ENCODE measurements around the gene TNFRSF21.

Gene TNFRSF21

GRCh38 chr6:47352966-47353365 is 43.3 kb upstream of the TNFRSF21 start:
- TF ChIP-seq MAX (IDR thresholded peaks at IDR 0.05; ENCODE audit: low read depth, low read length) = no peak
- TF ChIP-seq CTCF (IDR thresholded peaks at IDR 0.05; ENCODE audit: low read depth, low read length) = no peak
- TF ChIP-seq POLR2A (IDR thresholded peaks at IDR 0.05; ENCODE audit: extremely low read depth, insufficient read length) = no peak
- no peak for TF ChIP-seq MYC (IDR thresholded peaks at IDR 0.05; ENCODE audit: low read depth, low read length)
- DNase-seq (ENCODE audit: low read depth) = no peak
- H3K4me3 ChIP-seq (ENCODE audit: low read depth, low read length) = no peak overlapping the region

GRCh38 chr6:47352194-47352920 is 42.7 kb upstream of the TNFRSF21 start:
- H3K4me3 ChIP-seq (ENCODE audit: low read depth, low read length) = no peak overlapping the region
- TF ChIP-seq CTCF (IDR thresholded peaks at IDR 0.05; ENCODE audit: low read depth, low read length) = no peak
- TF ChIP-seq MYC (IDR thresholded peaks at IDR 0.05; ENCODE audit: low read depth, low read length) = no peak
- no peak for TF ChIP-seq POLR2A (IDR thresholded peaks at IDR 0.05; ENCODE audit: extremely low read depth, insufficient read length)
- TF ChIP-seq MAX (IDR thresholded peaks at IDR 0.05; ENCODE audit: low read depth, low read length) = no peak
- no peak for DNase-seq (ENCODE audit: low read depth)

- H3K4me3 ChIP-seq (ENCODE audit: low read depth, low read length) = no peak overlapping the region
- DNase-seq (ENCODE audit: low read depth) = no peak
- TF ChIP-seq MYC (IDR thresholded peaks at IDR 0.05; ENCODE audit: low read depth, low read length) (no peak), CTCF (IDR thresholded peaks at IDR 0.05; ENCODE audit: low read depth, low read length) (no peak), POLR2A (IDR thresholded peaks at IDR 0.05; ENCODE audit: extremely low read depth, insufficient read length) (no peak)
Observed at GRCh38 chr6:47351621-47352020, 41.9 kb upstream of the TNFRSF21 start.

GRCh38 chr6:47349931-47350330 is 40.2 kb upstream of the TNFRSF21 start:
- TF ChIP-seq POLR2A (IDR thresholded peaks at IDR 0.05; ENCODE audit: extremely low read depth, insufficient read length) = no peak
- TF ChIP-seq MYC (IDR thresholded peaks at IDR 0.05; ENCODE audit: low read depth, low read length) = no peak
- TF ChIP-seq CTCF (IDR thresholded peaks at IDR 0.05; ENCODE audit: low read depth, low read length) = no peak
- no peak for TF ChIP-seq MAX (IDR thresholded peaks at IDR 0.05; ENCODE audit: low read depth, low read length)
- no peak for DNase-seq (ENCODE audit: low read depth)
- no peak overlapping the region for H3K4me3 ChIP-seq (ENCODE audit: low read depth, low read length)

GRCh38 chr6:47348316-47348863 is 38.7 kb upstream of the TNFRSF21 start:
- no peak overlapping the region for H3K4me3 ChIP-seq (ENCODE audit: low read depth, low read length)
- TF ChIP-seq POLR2A (IDR thresholded peaks at IDR 0.05; ENCODE audit: extremely low read depth, insufficient read length) = no peak
- no peak for DNase-seq (ENCODE audit: low read depth)

- H3K4me3 ChIP-seq (ENCODE audit: low read depth, low read length) = no peak overlapping the region
- no peak for DNase-seq (ENCODE audit: low read depth)
- TF ChIP-seq CTCF (IDR thresholded peaks at IDR 0.05; ENCODE audit: low read depth, low read length) (no peak), POLR2A (IDR thresholded peaks at IDR 0.05; ENCODE audit: extremely low read depth, insufficient read length) (no peak), MYC (IDR thresholded peaks at IDR 0.05; ENCODE audit: low read depth, low read length) (no peak), MAX (IDR thresholded peaks at IDR 0.05; ENCODE audit: low read depth, low read length) (no peak)
Observed at GRCh38 chr6:47345761-47346160, 36.1 kb upstream of the TNFRSF21 start.

All from NB4 (cell line).